Cardiac muscle cell (in vitro differentiated cells and primary cell): ENCODE data around the gene ST6GALNAC3. TPM values are rescaled to one million over a fixed set of nuclear protein-coding genes. Genes with fewer than 3 reads are reported as not detected.

Experiments used
- DNase-seq, 2 donors: peaks; one replicate each; pipeline versions ENCODE4 v3.0.0 to v3.0.0-alpha.2; 2010 to 2017; ENCODE audit warnings: low read depth in 1 of 2, low spot score in 1 of 2
- H3K27ac ChIP-seq: fragments of 200-600 bp; sonication (generic); 2 replicates; pipeline ENCODE4 v1.5.1; 2016
- H3K27me3 ChIP-seq: fragments of 200-600 bp; sonication (generic); 2 replicates; pipeline ENCODE4 v1.6.0; 2016; ENCODE audit warnings: control low read depth
- H3K36me3 ChIP-seq: fragments of 200-600 bp; sonication (generic); 2 replicates; pipeline ENCODE4 v1.5.1; 2016; ENCODE audit warnings: control low read depth
- H3K4me1 ChIP-seq: fragments of 200-600 bp; sonication (generic); 2 replicates; pipeline ENCODE4 v1.8.1; 2017; ENCODE audit warnings: low read depth, mild to moderate bottlenecking, mixed run types
- H3K4me3 ChIP-seq: fragments of 200-600 bp; sonication (generic); 2 replicates; pipeline ENCODE4 v1.5.1; 2016; ENCODE audit warnings: mild to moderate bottlenecking
- H3K9me3 ChIP-seq: fragments of 200-600 bp; sonication (generic); 2 replicates; pipeline ENCODE4 v1.5.1; 2017; ENCODE audit warnings: low read depth, mild to moderate bottlenecking, control low read depth
- CTCF ChIP-seq: IDR thresholded peaks from 2 replicates; pipeline ENCODE4 v1.5.1; 2012; ENCODE audit warnings: low read depth, mild to moderate bottlenecking, low read length
- polyA plus RNA-seq: library from polyadenylated mRNA; unstranded; fragments of >200 nt; fragmentation: Nextera tagmentation; extraction: Ambion mirVana; gene quantifications from 2 replicates; pipeline ENCODE4 v1.2.1, GENCODE V29; 2016
- total RNA-seq: library from RNA; depleted of rRNA; stranded (reverse); fragments of >200 nt; gene quantifications from 2 replicates; pipeline ENCODE4 v1.2.3, GENCODE V29; 2016

ST6GALNAC3 gene
- total and polyA plus RNA-seq, 2 experiments from 2014 or later, result 10.4 to 14.8 TPM

- no peaks in the 10 kb centered on the region for H3K36me3 ChIP-seq
- no peaks in the 10 kb centered on the region for H3K27me3 ChIP-seq
- DNase-seq, result no peak
- no peaks in the 10 kb centered on the region for H3K9me3 ChIP-seq
- no peak for TF ChIP-seq CTCF
- H3K4me1 ChIP-seq, result peaks cover 9% of the 10 kb centered on the region
- no peak overlapping the region for H3K4me3 ChIP-seq
- H3K27ac ChIP-seq, result no peak overlapping the region
Observed at GRCh38 chr1:76288758-76289483, 214.4 kb downstream of the ST6GALNAC3 start.

- Histone ChIP-seq H3K36me3 (no peaks in the 10 kb centered on the region), H3K27ac (no peak overlapping the region), H3K4me3 (no peak overlapping the region), H3K9me3 (no peaks in the 10 kb centered on the region), H3K4me1 (peaks cover 9% of the 10 kb centered on the region), H3K27me3 (no peaks in the 10 kb centered on the region)
- TF ChIP-seq CTCF, result no peak
- DNase-seq, result no peak
Observed at GRCh38 chr1:76289692-76290091, 215.1 kb downstream of the ST6GALNAC3 start.

- H3K4me1 ChIP-seq, result peaks cover 9% of the 10 kb centered on the region
- H3K4me3 ChIP-seq, result no peak overlapping the region
- no peak for TF ChIP-seq CTCF
- no peaks in the 10 kb centered on the region for H3K27me3 ChIP-seq
- H3K9me3 ChIP-seq, result no peaks in the 10 kb centered on the region
- no peak overlapping the region for H3K27ac ChIP-seq
- no peaks in the 10 kb centered on the region for H3K36me3 ChIP-seq
- no peak for DNase-seq
Observed at GRCh38 chr1:76290271-76290670, 215.7 kb downstream of the ST6GALNAC3 start.

GRCh38 chr1:76291191-76291590 lies 216.6 kb downstream of the ST6GALNAC3 start:
- Histone ChIP-seq H3K9me3 (no peaks in the 10 kb centered on the region), H3K36me3 (no peaks in the 10 kb centered on the region), H3K27me3 (no peaks in the 10 kb centered on the region), H3K4me3 (no peak overlapping the region), H3K27ac (no peak overlapping the region), H3K4me1 (no peaks in the 10 kb centered on the region)
- no peak for DNase-seq
- no peak for TF ChIP-seq CTCF

- H3K4me3 ChIP-seq, result no peak overlapping the region
- TF ChIP-seq CTCF, result no peak
- DNase-seq, result no peak
Observed at GRCh38 chr1:76291737-76292136, 217.2 kb downstream of the ST6GALNAC3 start.

More at GRCh38 chr1:76291737-76292136, 217.2 kb downstream of the ST6GALNAC3 start:
- Histone ChIP-seq H3K36me3 (no peaks in the 10 kb centered on the region), H3K27me3 (no peaks in the 10 kb centered on the region), H3K27ac (no peak overlapping the region), H3K9me3 (no peaks in the 10 kb centered on the region), H3K4me1 (no peaks in the 10 kb centered on the region)
